C4-2B (cell line): ENCODE results near the gene FBXO21.
"Not testable (repeated sequence)": the region's sequence is repeated elsewhere in the genome, so short reads cannot be mapped to it uniquely, and the experiment has no call there.

Experiments
- H3K27ac ChIP-seq: fragments of 450-650 bp; 2 replicates; pipeline ENCODE4 v1.5.1; 2017
- CTCF ChIP-seq: fragments of 450-650 bp; conservative IDR thresholded peaks from 2 replicates; pipeline ENCODE4 v1.5.1; 2017; ENCODE audit warnings: mild to moderate bottlenecking
- ZFX ChIP-seq: fragments of 450-650 bp; IDR thresholded peaks from 2 replicates; pipeline ENCODE4 v1.6.1; 2017

The FBXO21 gene

GRCh38 chr12:117193903-117194302 is 3.6 kb upstream of the FBXO21 start:
- no peak for TF ChIP-seq ZFX
- TF ChIP-seq CTCF, result no peak
- no peak overlapping the region for H3K27ac ChIP-seq

GRCh38 chr12:117192581-117192980 is 2.3 kb upstream of the FBXO21 start:
- H3K27ac ChIP-seq, result not testable (repeated sequence)

- no peak overlapping the region for H3K27ac ChIP-seq
- no peak for TF ChIP-seq CTCF
- no peak for TF ChIP-seq ZFX
Measured at GRCh38 chr12:117192057-117192456, 1.8 kb upstream of the FBXO21 start.

GRCh38 chr12:117189725-117190209 is 503 bp downstream of the FBXO21 start:
- TF ChIP-seq CTCF (no peak), ZFX (no peak)
- H3K27ac ChIP-seq, result peak overlapping the region; percentile 90

- TF ChIP-seq ZFX, result no peak
- TF ChIP-seq CTCF, result no peak
- peak overlapping the region; percentile 90 for H3K27ac ChIP-seq
Measured at GRCh38 chr12:117188961-117189724, 1.1 kb downstream of the FBXO21 start.

GRCh38 chr12:117188121-117188665 is 2.1 kb downstream of the FBXO21 start:
- no peak overlapping the region for H3K27ac ChIP-seq
- TF ChIP-seq ZFX (no peak), CTCF (no peak)

- TF ChIP-seq ZFX (no peak), CTCF (no peak)
- H3K27ac ChIP-seq, result no peak overlapping the region
Measured at GRCh38 chr12:117187421-117187820, 2.8 kb downstream of the FBXO21 start.

GRCh38 chr12:117182866-117183265 is 7.4 kb downstream of the FBXO21 start:
- TF ChIP-seq ZFX (no peak), CTCF (no peak)
- no peak overlapping the region for H3K27ac ChIP-seq

GRCh38 chr12:117181468-117181843 is 8.8 kb downstream of the FBXO21 start:
- H3K27ac ChIP-seq, result not testable (repeated sequence)
